Transverse colon (tissue), 3 donors: Measurements from ENCODE around the gene CDCA7.

Experiments
- EP300 ChIP-seq: sonication (generic); formaldehyde crosslinking; IDR thresholded peaks from one replicate; pipeline ENCODE4 v1.6.1; 2017; ENCODE audit warnings: antibody characterized with exemption, low read depth
- POLR2A ChIP-seq: fragments of 450-650 bp; IDR thresholded peaks from one replicate; pipeline ENCODE4 v1.6.1; 2016; ENCODE audit warnings: antibody characterized with exemption, mild to moderate bottlenecking, moderate library complexity
- TF ChIP-seq, protein P1 (sequence below), 5 experiments: fragments of 200-600 bp in 3 of 5; fragments of 450-650 bp in 2 of 5; sonication (generic) in 3 of 5; IDR thresholded peaks; 1 replicate in 2 of 5; 2 replicates in 3 of 5; pipeline ENCODE4 v1.5.1; 2016 to 2017; ENCODE audit warnings: antibody characterized with exemption in 5 of 5, inconsistent platforms in 3 of 5, mild to moderate bottlenecking in 2 of 5, moderate library complexity in 1 of 5

DNA sequence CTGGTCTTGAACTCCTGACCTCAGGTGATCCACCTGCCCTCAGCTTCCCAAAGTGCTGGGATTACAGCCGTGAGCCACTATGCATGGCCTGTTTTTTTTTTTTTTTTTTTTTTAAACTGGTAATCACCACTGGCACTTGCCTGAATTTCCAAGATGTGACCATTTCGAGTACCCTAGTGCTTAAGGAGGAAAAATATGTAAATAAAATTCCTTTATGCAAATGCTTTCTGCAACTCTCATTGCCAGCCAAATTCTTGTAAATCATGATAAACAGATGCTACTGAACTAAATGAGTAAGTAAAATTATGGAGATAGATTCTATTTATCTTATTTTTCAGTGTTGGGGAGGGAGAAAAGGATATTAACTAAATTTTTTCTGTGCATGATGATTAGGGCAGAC is 18.6 kb downstream of the CDCA7 start:
- no peak for TF ChIP-seq POLR2A
- TF ChIP-seq, protein P1, sequence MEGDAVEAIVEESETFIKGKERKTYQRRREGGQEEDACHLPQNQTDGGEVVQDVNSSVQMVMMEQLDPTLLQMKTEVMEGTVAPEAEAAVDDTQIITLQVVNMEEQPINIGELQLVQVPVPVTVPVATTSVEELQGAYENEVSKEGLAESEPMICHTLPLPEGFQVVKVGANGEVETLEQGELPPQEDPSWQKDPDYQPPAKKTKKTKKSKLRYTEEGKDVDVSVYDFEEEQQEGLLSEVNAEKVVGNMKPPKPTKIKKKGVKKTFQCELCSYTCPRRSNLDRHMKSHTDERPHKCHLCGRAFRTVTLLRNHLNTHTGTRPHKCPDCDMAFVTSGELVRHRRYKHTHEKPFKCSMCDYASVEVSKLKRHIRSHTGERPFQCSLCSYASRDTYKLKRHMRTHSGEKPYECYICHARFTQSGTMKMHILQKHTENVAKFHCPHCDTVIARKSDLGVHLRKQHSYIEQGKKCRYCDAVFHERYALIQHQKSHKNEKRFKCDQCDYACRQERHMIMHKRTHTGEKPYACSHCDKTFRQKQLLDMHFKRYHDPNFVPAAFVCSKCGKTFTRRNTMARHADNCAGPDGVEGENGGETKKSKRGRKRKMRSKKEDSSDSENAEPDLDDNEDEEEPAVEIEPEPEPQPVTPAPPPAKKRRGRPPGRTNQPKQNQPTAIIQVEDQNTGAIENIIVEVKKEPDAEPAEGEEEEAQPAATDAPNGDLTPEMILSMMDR (IDR thresholded peaks at IDR 0.05) = no peak
- TF ChIP-seq EP300 = no peak
